ENCODE results near the gene RPL29. TPM values are rescaled to one million over a fixed set of nuclear protein-coding genes. Genes with fewer than 3 reads are reported as not detected.

RPL29 gene
- total and polyA plus RNA-seq, 2 of the 13 experiments (the other 11 are each of a cell fraction or from before 2014, with no cell fraction given) = 1,348 to 2,263 TPM

GRCh38 chr3:52039846-52040245, 44.2 kb upstream of the RPL29 start (continued):
- TF ChIP-seq ZNF710 (CRISPR knock-in tag; IDR thresholded peaks at IDR 0.05; ENCODE audit: borderline replicate concordance) = 0 out of 2 replicates have a peak, but pooled peaks have one; percentile 19
- peak; percentile 33; the same call in 1 of the 2 replicates for TF ChIP-seq PAXIP1 (CRISPR knock-in tag; conservative IDR thresholded peaks at IDR 0.05)
- no peak for TF ChIP-seq ZBTB46 (CRISPR knock-in tag; IDR thresholded peaks at IDR 0.05; ENCODE audit: borderline replicate concordance)
- TF ChIP-seq NFYC (CRISPR knock-in tag; IDR thresholded peaks at IDR 0.05) = peak; percentile 38; the same call in 1 of the 2 replicates
- TF ChIP-seq TBX2 (CRISPR knock-in tag; IDR thresholded peaks at IDR 0.05; ENCODE audit: borderline replicate concordance) = peak; percentile 89
- TF ChIP-seq ZNF598 (CRISPR knock-in tag; IDR thresholded peaks at IDR 0.05; ENCODE audit: borderline replicate concordance) = no peak
- peak; percentile 48; the same call in 1 of the 2 replicates for TF ChIP-seq ZNF609 (CRISPR knock-in tag; IDR thresholded peaks at IDR 0.05; ENCODE audit: borderline replicate concordance)
- no peak for TF ChIP-seq ZFP36L1 (CRISPR knock-in tag; IDR thresholded peaks at IDR 0.05)
- no peak for TF ChIP-seq SOX6 (IDR thresholded peaks at IDR 0.05)
- TF ChIP-seq SOX6 (CRISPR knock-in tag; IDR thresholded peaks at IDR 0.05) = peak; percentile 99
- TF ChIP-seq CREM (IDR thresholded peaks at IDR 0.05) = peak; percentile 49; the same call in 1 of the 2 replicates
- TF ChIP-seq CREM (CRISPR knock-in tag; IDR thresholded peaks at IDR 0.05) = no peak
- TF ChIP-seq XBP1 (CRISPR knock-in tag; IDR thresholded peaks at IDR 0.05) = no peak
- no peak for TF ChIP-seq RFXAP (CRISPR knock-in tag; IDR thresholded peaks at IDR 0.05; ENCODE audit: borderline replicate concordance)
- TF ChIP-seq HDAC1 (CRISPR knock-in tag; IDR thresholded peaks at IDR 0.05) = peak; percentile 83
- TF ChIP-seq ZFP41 (CRISPR knock-in tag; IDR thresholded peaks at IDR 0.05; ENCODE audit: borderline replicate concordance) = no peak
- TF ChIP-seq MED1 (CRISPR knock-in tag; IDR thresholded peaks at IDR 0.05) = no peak
- no peak for TF ChIP-seq LCORL (IDR thresholded peaks at IDR 0.05)
- TF ChIP-seq LCORL (CRISPR knock-in tag; IDR thresholded peaks at IDR 0.05) = peak; percentile 55

Data from HepG2 (cell line).